Measurements from ENCODE around the gene KLHL2.
"Not testable (repeated sequence)": the region's sequence is repeated elsewhere in the genome, so short reads cannot be mapped to it uniquely, and the experiment has no call there.

KLHL2 gene

GRCh38 chr4:165232623-165233433 is 25.5 kb downstream of the KLHL2 start:
- DNase-seq (ENCODE audit: low read depth) = not testable (repeated sequence)

GRCh38 chr4:165234766-165235165 is 27.4 kb downstream of the KLHL2 start:
- no peak for DNase-seq (ENCODE audit: low read depth)

GRCh38 chr4:165236852-165237251 is 29.5 kb downstream of the KLHL2 start:
- DNase-seq (ENCODE audit: low read depth) = not testable (repeated sequence)

GRCh38 chr4:165238041-165238640 is 30.8 kb downstream of the KLHL2 start:
- not testable (repeated sequence) for DNase-seq (ENCODE audit: low read depth)

GRCh38 chr4:165240761-165241160 is 33.4 kb downstream of the KLHL2 start:
- DNase-seq (ENCODE audit: low read depth) = not testable (repeated sequence)

GRCh38 chr4:165244148-165244547 is 36.8 kb downstream of the KLHL2 start:
- DNase-seq (ENCODE audit: low read depth) = not testable (repeated sequence)

GRCh38 chr4:165244587-165245186 is 37.3 kb downstream of the KLHL2 start:
- not testable (repeated sequence) for DNase-seq (ENCODE audit: low read depth)

GRCh38 chr4:165248102-165248501 is 40.7 kb downstream of the KLHL2 start:
- no peak for DNase-seq (ENCODE audit: low read depth)

GRCh38 chr4:165248904-165249303 is 41.5 kb downstream of the KLHL2 start:
- DNase-seq (ENCODE audit: low read depth) = not testable (repeated sequence)

- DNase-seq (ENCODE audit: low read depth) = not testable (repeated sequence)
Measured at GRCh38 chr4:165254771-165255170, 47.4 kb downstream of the KLHL2 start.

GRCh38 chr4:165255439-165255838 is 48.1 kb downstream of the KLHL2 start:
- peak; percentile 14 for DNase-seq (ENCODE audit: low read depth)

GRCh38 chr4:165256074-165256659 is 48.8 kb downstream of the KLHL2 start:
- not testable (repeated sequence) for DNase-seq (ENCODE audit: low read depth)

- not testable (repeated sequence) for DNase-seq (ENCODE audit: low read depth)
Measured at GRCh38 chr4:165259776-165260175, 52.4 kb downstream of the KLHL2 start.

GRCh38 chr4:165262306-165262705 is 54.9 kb downstream of the KLHL2 start:
- not testable (repeated sequence) for DNase-seq (ENCODE audit: low read depth)

GRCh38 chr4:165263466-165263865 is 56.1 kb downstream of the KLHL2 start:
- not testable (repeated sequence) for DNase-seq (ENCODE audit: low read depth)

GRCh38 chr4:165269931-165270330 is 62.6 kb downstream of the KLHL2 start:
- not testable (repeated sequence) for DNase-seq (ENCODE audit: low read depth)

- DNase-seq (ENCODE audit: low read depth) = not testable (repeated sequence)
Measured at GRCh38 chr4:165273443-165273842, 66.1 kb downstream of the KLHL2 start.

GRCh38 chr4:165275357-165275756 is 68.0 kb downstream of the KLHL2 start:
- DNase-seq (ENCODE audit: low read depth) = not testable (repeated sequence)

- not testable (repeated sequence) for DNase-seq (ENCODE audit: low read depth)
Measured at GRCh38 chr4:165279531-165279930, 72.2 kb downstream of the KLHL2 start.

GRCh38 chr4:165284697-165285096 is 77.3 kb downstream of the KLHL2 start:
- DNase-seq (ENCODE audit: low read depth) = not testable (repeated sequence)

GRCh38 chr4:165286619-165287340 is 79.4 kb downstream of the KLHL2 start:
- not testable (repeated sequence) for DNase-seq (ENCODE audit: low read depth)

GRCh38 chr4:165288226-165288625 is 80.9 kb downstream of the KLHL2 start:
- no peak for DNase-seq (ENCODE audit: low read depth)

Measured in stimulated activated CD8-positive, alpha-beta memory T cell treated with anti-CD3 and anti-CD28 coated beads, Interleukin-12 subunit alpha, Interleukin-12 subunit beta, amount 100 ng/mL, for 1 hour (primary cell).